Fibroblast of lung (primary cell): ENCODE results near the gene MYO18A.

Experiments used
- EZH2 ChIP-seq: IDR thresholded peaks from 2 replicates; pipeline ENCODE4 v1.5.1; 2012; ENCODE audit warnings: low read length, control low read depth, mild to moderate bottlenecking; ENCODE audit errors: missing control alignments
- TF ChIP-seq, protein P1 (sequence below), 2 donors: IDR thresholded peaks in 1 of 2; conservative IDR thresholded peaks in 1 of 2; 1 replicate in 1 of 2; 2 replicates in 1 of 2; pipeline ENCODE4 v1.5.1; 2011 to 2012; ENCODE audit warnings: low read length in 2 of 2, control low read depth in 1 of 2, inconsistent platforms in 1 of 2, low read depth in 1 of 2, mild to moderate bottlenecking in 1 of 2

DNA sequence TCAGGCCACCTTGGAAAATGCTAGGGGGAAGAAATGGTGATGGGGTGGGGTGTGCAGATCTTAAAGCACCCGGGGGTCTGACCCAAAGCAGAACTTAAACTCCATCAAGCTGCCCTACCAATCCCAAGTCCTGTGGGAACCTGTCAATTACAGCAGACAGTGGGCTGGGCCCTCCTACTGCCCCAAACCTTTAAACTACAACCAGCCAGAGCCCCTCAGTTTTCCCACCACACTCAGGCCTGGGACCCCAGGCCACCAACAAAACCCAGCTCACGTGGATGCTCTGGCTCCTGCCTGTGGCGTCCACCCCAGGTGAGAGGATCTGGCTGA, 2.7 kb downstream of the MYO18A start:
- TF ChIP-seq, protein P1, sequence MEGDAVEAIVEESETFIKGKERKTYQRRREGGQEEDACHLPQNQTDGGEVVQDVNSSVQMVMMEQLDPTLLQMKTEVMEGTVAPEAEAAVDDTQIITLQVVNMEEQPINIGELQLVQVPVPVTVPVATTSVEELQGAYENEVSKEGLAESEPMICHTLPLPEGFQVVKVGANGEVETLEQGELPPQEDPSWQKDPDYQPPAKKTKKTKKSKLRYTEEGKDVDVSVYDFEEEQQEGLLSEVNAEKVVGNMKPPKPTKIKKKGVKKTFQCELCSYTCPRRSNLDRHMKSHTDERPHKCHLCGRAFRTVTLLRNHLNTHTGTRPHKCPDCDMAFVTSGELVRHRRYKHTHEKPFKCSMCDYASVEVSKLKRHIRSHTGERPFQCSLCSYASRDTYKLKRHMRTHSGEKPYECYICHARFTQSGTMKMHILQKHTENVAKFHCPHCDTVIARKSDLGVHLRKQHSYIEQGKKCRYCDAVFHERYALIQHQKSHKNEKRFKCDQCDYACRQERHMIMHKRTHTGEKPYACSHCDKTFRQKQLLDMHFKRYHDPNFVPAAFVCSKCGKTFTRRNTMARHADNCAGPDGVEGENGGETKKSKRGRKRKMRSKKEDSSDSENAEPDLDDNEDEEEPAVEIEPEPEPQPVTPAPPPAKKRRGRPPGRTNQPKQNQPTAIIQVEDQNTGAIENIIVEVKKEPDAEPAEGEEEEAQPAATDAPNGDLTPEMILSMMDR (conservative IDR thresholded peaks at IDR 0.05 in 1 of 2, IDR thresholded peaks at IDR 0.05 in 1 of 2; ENCODE audit: low read depth in 1 of 2, low read length in 2 of 2), result no peak
- no peak for TF ChIP-seq EZH2
